Body of pancreas (tissue), 4 donors: Measurements from ENCODE around the gene PDCD1.

Source experiments
- POLR2A ChIP-seq, 3 donors: fragments of 450-650 bp; IDR thresholded peaks; one replicate each; pipeline ENCODE4 v1.6.1; 2016; ENCODE audit warnings: antibody characterized with exemption in 3 of 3, mild to moderate bottlenecking in 2 of 3
- TF ChIP-seq, protein P1 (sequence below), 7 experiments: fragments of 450-650 bp in 4 of 7; fragments of 200-600 bp in 3 of 7; sonication (generic) in 3 of 7; IDR thresholded peaks; one replicate each; pipeline ENCODE4 v1.5.1; 2016 to 2019; ENCODE audit warnings: antibody characterized with exemption in 7 of 7

DNA sequence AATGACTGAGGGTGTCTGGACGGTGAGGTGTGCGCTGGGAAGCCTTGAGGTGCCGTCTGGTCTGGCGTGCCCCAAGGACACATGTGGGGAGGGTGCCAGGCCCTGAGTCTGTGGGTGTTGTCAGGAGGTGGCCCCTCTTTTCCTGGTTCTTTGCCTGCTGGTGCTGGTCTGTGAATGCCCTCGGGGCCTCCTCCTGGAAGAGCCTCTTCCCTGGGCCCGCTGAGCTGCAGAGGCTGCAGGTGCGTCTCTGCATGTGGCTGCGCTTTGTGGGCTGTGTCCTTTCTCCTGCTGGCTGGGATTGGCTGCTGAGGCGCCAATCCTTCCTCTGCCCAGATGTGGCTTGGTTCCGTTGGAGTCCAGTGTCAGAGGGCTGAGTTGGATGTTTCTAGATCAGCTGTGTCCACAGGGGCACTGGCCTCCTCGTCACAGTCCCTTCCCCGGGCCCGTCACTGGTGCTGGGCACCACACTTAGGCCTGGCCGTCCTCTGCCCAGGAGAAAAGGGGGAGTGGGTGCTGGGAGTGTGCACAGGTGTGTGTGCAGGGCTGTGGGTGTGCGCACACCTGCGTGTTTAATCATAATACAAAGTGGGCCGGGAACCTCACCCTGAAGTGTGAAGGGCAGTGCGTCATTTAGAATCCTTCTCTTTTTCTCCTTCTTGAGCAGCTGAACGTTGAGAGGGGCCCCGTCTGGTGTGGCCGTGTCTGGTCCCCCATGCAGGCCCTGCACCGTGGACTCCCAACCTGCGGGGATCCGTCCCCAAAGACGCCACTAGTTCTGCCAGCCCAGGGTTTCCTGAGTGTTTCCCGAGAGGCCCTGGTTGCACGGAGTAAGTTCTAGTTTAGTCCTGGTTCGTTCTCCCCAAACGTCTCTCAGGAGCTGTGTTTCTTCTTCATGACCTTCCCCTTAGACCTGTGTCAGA is 46.4 kb upstream of the PDCD1 start:
- TF ChIP-seq POLR2A (IDR thresholded peaks at IDR 0.05): peak; percentile 28 to 65 (median 62)
- TF ChIP-seq, protein P1, sequence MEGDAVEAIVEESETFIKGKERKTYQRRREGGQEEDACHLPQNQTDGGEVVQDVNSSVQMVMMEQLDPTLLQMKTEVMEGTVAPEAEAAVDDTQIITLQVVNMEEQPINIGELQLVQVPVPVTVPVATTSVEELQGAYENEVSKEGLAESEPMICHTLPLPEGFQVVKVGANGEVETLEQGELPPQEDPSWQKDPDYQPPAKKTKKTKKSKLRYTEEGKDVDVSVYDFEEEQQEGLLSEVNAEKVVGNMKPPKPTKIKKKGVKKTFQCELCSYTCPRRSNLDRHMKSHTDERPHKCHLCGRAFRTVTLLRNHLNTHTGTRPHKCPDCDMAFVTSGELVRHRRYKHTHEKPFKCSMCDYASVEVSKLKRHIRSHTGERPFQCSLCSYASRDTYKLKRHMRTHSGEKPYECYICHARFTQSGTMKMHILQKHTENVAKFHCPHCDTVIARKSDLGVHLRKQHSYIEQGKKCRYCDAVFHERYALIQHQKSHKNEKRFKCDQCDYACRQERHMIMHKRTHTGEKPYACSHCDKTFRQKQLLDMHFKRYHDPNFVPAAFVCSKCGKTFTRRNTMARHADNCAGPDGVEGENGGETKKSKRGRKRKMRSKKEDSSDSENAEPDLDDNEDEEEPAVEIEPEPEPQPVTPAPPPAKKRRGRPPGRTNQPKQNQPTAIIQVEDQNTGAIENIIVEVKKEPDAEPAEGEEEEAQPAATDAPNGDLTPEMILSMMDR (IDR thresholded peaks at IDR 0.05): no peak
